H1 (cell line): ENCODE results near the gene PXN. TPM values are rescaled to one million over a fixed set of nuclear protein-coding genes. Genes with fewer than 3 reads are reported as not detected.

Source experiments
- CTCF ChIA-PET: fragments of 300-600 bp; sonication (Branson Sonifier 250); formaldehyde crosslinking; loops from one replicate; lab custom pipeline; 2021; ENCODE audit not compliant: partially characterized antibody; lab: Charles Lee
- POLR2A ChIA-PET: fragments of 300-600 bp; sonication (Branson Sonifier 250); formaldehyde crosslinking; loops from one replicate; lab custom pipeline; 2021; ENCODE audit warnings: inconsistent platforms; ENCODE audit not compliant: partially characterized antibody; lab: Charles Lee
- DNase-seq, 2 experiments: peaks; one replicate each; pipeline versions ENCODE4 v3.0.0 to v3.0.0-alpha.2; 2010 to 2022; ENCODE audit warnings: low spot score in 2 of 2, low read depth in 1 of 2, mixed read lengths in 1 of 2
- FAIRE-seq: peaks from 2 replicates; lab custom pipeline; 2011; peaks lifted over from hg19 to GRCh38; lab: Jason Lieb, UNC
- H2AFZ ChIP-seq: 2 replicates; pipeline ENCODE4 v1.8.1; 2012; ENCODE audit warnings: low read length, inconsistent platforms
- H2AK5ac ChIP-seq: 2 replicates; pipeline ENCODE4 v1.6.1; 2013; ENCODE audit warnings: low read depth, low read length
- H2BK120ac ChIP-seq: replicated peaks from 2 replicates; pipeline ENCODE3; 2013; ENCODE audit warnings: low read depth, low read length, inconsistent platforms
- H2BK12ac ChIP-seq: 2 replicates; pipeline ENCODE4 v1.6.1; 2013; ENCODE audit warnings: low read depth, low read length
- H2BK15ac ChIP-seq: 2 replicates; pipeline ENCODE4 v1.6.1; 2013; ENCODE audit warnings: low read length
- H2BK20ac ChIP-seq: 2 replicates; pipeline ENCODE4 v1.6.1; 2013; ENCODE audit warnings: low read length
- H2BK5ac ChIP-seq: 2 replicates; pipeline ENCODE4 v1.6.1; 2013; ENCODE audit warnings: low read depth, low read length
- H3K14ac ChIP-seq: 2 replicates; pipeline ENCODE4 v1.6.1; 2013; ENCODE audit warnings: inconsistent platforms; ENCODE audit not compliant: insufficient read length
- H3K18ac ChIP-seq: 2 replicates; pipeline ENCODE4 v1.6.1; 2013; ENCODE audit warnings: low read length; ENCODE audit errors: extremely low read depth
- H3K23ac ChIP-seq: 2 replicates; pipeline ENCODE4 v1.6.1; 2013; ENCODE audit warnings: inconsistent platforms; ENCODE audit not compliant: insufficient read length
- H3K23me2 ChIP-seq: 2 replicates; pipeline ENCODE4 v1.6.1; 2013; ENCODE audit warnings: low read depth, low read length
- H3K27ac ChIP-seq: 2 replicates; pipeline ENCODE4 v1.6.1; 2011; ENCODE audit warnings: low read depth, low read length, inconsistent platforms
- H3K27me3 ChIP-seq, 4 experiments: replicated peaks in 1 of 4; 1 replicate in 1 of 4; 2 replicates in 3 of 4; pipeline versions ENCODE4 v1.6.1 to v1.8.1; 2011 to 2013; ENCODE audit warnings: low read length in 3 of 4, mild to moderate bottlenecking in 3 of 4, inconsistent platforms in 2 of 4, mixed read lengths in 2 of 4, moderate library complexity in 1 of 4; ENCODE audit not compliant: control insufficient read depth in 3 of 4, insufficient read depth in 3 of 4; ENCODE audit errors: extremely low read depth in 1 of 4
- H3K36me3 ChIP-seq, 4 experiments: 2 replicates each; pipeline versions ENCODE4 v1.6.1 to v1.8.1; 2011 to 2013; ENCODE audit warnings: mild to moderate bottlenecking in 4 of 4, low read length in 3 of 4, moderate library complexity in 2 of 4, control low read depth in 1 of 4, inconsistent platforms in 1 of 4; ENCODE audit not compliant: insufficient read depth in 4 of 4, control insufficient read depth in 2 of 4
- H3K4ac ChIP-seq: replicated peaks from 2 replicates; pipeline ENCODE3; 2013; ENCODE audit warnings: low read length, low read depth, mixed read lengths, inconsistent platforms; ENCODE audit not compliant: insufficient read length
- H3K4me1 ChIP-seq, 4 experiments: replicated peaks in 1 of 4; 1 replicate in 1 of 4; 2 replicates in 3 of 4; pipeline versions ENCODE4 v1.6.1 to v1.8.1; 2011 to 2013; ENCODE audit warnings: low read length in 3 of 4, inconsistent platforms in 2 of 4, mixed read lengths in 1 of 4; ENCODE audit not compliant: insufficient read depth in 4 of 4, control insufficient read depth in 3 of 4
- H3K4me2 ChIP-seq, 2 experiments: 2 replicates each; pipeline versions ENCODE4 v1.6.1 to v1.8.1; 2011 to 2013; ENCODE audit warnings: low read depth in 2 of 2, low read length in 2 of 2, control low read depth in 1 of 2, inconsistent platforms in 1 of 2, mild to moderate bottlenecking in 1 of 2; ENCODE audit not compliant: insufficient read depth in 1 of 2
- H3K4me3 ChIP-seq, 4 experiments: fragments of 200-600, 300-600 bp in 1 of 4; sonication (generic), shearing (Covaris generic), sonication (Bioruptor Twin) in 1 of 4; 2 replicates each; pipeline versions ENCODE4 v1.5.1 to v1.8.1; 2011 to 2016; ENCODE audit warnings: low read length in 4 of 4, low read depth in 3 of 4, control low read depth in 2 of 4, inconsistent platforms in 2 of 4, mild to moderate bottlenecking in 2 of 4, mixed read lengths in 1 of 4, moderate library complexity in 1 of 4; ENCODE audit not compliant: insufficient read depth in 2 of 4; ENCODE audit errors: extremely low read depth in 1 of 4
- H3K56ac ChIP-seq: replicated peaks from 2 replicates; pipeline ENCODE3; 2013; ENCODE audit warnings: low read depth, mild to moderate bottlenecking, mixed read lengths, low read length, inconsistent platforms; ENCODE audit not compliant: insufficient read length
- H3K79me1 ChIP-seq: 2 replicates; pipeline ENCODE4 v1.6.1; 2013; ENCODE audit warnings: low read depth, low read length, control low read depth
- H3K79me2 ChIP-seq, 2 experiments: 2 replicates each; pipeline versions ENCODE4 v1.6.1 to v1.8.1; 2012 to 2013; ENCODE audit warnings: low read length in 2 of 2, mild to moderate bottlenecking in 2 of 2, inconsistent platforms in 1 of 2; ENCODE audit not compliant: insufficient read depth in 2 of 2, control insufficient read depth in 1 of 2
- H3K9ac ChIP-seq, 4 experiments: replicated peaks in 1 of 4; 1 replicate in 1 of 4; 2 replicates in 3 of 4; pipeline versions ENCODE4 v1.6.1 to v1.8.1; 2011 to 2013; ENCODE audit warnings: low read depth in 3 of 4, low read length in 3 of 4, control low read depth in 2 of 4, mild to moderate bottlenecking in 2 of 4, moderate library complexity in 2 of 4, inconsistent platforms in 1 of 4; ENCODE audit errors: extremely low read depth in 1 of 4
- H3K9me3 ChIP-seq, 2 experiments: 2 replicates each; pipeline versions ENCODE4 v1.6.1 to v1.8.1; 2012 to 2013; ENCODE audit warnings: mild to moderate bottlenecking in 2 of 2, moderate library complexity in 2 of 2, control low read depth in 1 of 2, inconsistent platforms in 1 of 2, low read depth in 1 of 2, low read length in 1 of 2, mixed read lengths in 1 of 2; ENCODE audit not compliant: insufficient read depth in 2 of 2
- H4K20me1 ChIP-seq, 2 experiments: replicated peaks in 1 of 2; 2 replicates each; pipeline versions ENCODE3 to v1.8.1; 2011 to 2013; ENCODE audit warnings: inconsistent platforms in 2 of 2, low read length in 2 of 2, mild to moderate bottlenecking in 1 of 2; ENCODE audit not compliant: insufficient read depth in 2 of 2, control insufficient read depth in 1 of 2
- H4K5ac ChIP-seq: 2 replicates; pipeline ENCODE4 v1.6.1; 2013; ENCODE audit warnings: low read length, low read depth, mixed read lengths, inconsistent platforms; ENCODE audit not compliant: insufficient read length
- H4K8ac ChIP-seq: 2 replicates; pipeline ENCODE4 v1.8.0; 2013; ENCODE audit warnings: mild to moderate bottlenecking, moderate library complexity, low read length, inconsistent platforms; ENCODE audit not compliant: insufficient read depth; ENCODE audit errors: extremely low read depth
- H4K91ac ChIP-seq: replicated peaks from 2 replicates; pipeline ENCODE3; 2013; ENCODE audit warnings: low read length, mixed read lengths, inconsistent platforms; ENCODE audit not compliant: insufficient read length
- ASH2L ChIP-seq: fragments of 200-600, 300-600 bp; sonication (generic); IDR thresholded peaks from one replicate; pipeline ENCODE4 v1.7.1; 2017; ENCODE audit warnings: low read length
- HDAC6 ChIP-seq: IDR thresholded peaks from one replicate; pipeline ENCODE4 v1.7.1; 2012; ENCODE audit warnings: low read depth, mild to moderate bottlenecking, inconsistent platforms, low read length, moderate library complexity
- POLR2AphosphoS5 ChIP-seq: IDR thresholded peaks from 2 replicates; pipeline ENCODE4 v1.6.1; 2011; ENCODE audit warnings: low read depth, low read length
- TEAD4 ChIP-seq: IDR thresholded peaks from 2 replicates; pipeline ENCODE4 v1.6.1; 2012; ENCODE audit warnings: low read depth, low read length, inconsistent platforms, mixed read lengths
- WGBS, 2 experiments: shearing (Covaris generic) in 1 of 2; methylation state at CpG; one replicate each; pipeline versions ENCODE4 v1.1.6 to v1.1.7; 2013 to 2015; ENCODE audit warnings: low lambda C conversion rate in 2 of 2, mixed read lengths in 2 of 2, inconsistent platforms in 1 of 2, low coverage in 1 of 2, missing lambda C conversion rate in 1 of 2; ENCODE audit not compliant: insufficient replicate concordance in 2 of 2, insufficient coverage in 1 of 2, insufficient read length in 1 of 2; ENCODE audit errors: extremely low coverage in 1 of 2, missing lambda C conversion rate in 1 of 2; 5-methylcytosine and 5-hydroxymethylcytosine counted together
- polyA plus RNA-seq, 7 experiments: library from polyadenylated mRNA; depleted of rRNA in 3 of 7; stranded (reverse) in 5 of 7; unstranded in 2 of 7; fragments of >200 nt in 5 of 7; fragments of 200-250 nt in 2 of 7; gene quantifications; 1 replicate in 5 of 7; 2 replicates in 1 of 7; 4 replicates in 1 of 7; pipeline versions ENCODE4 v1.2.1 to v1.2.3, GENCODE V29; 2011 to 2013; ENCODE audit warnings: missing spikeins in 2 of 7, mixed read lengths in 2 of 7
- total RNA-seq: library from RNA; stranded (reverse); fragmentation: NEBNext Ultra II Directional; extraction: Animal tissue kit (Norgen Biotek cat#: 25700); gene quantifications from 2 replicates; pipeline ENCODE4 v1.2.1, GENCODE V29; 2021

The PXN gene
- total and polyA plus RNA-seq, 2 of the 8 experiments (the other 6 are each of a cell fraction or from before 2014, with no cell fraction given), result 51.0 to 105 TPM

DNA sequence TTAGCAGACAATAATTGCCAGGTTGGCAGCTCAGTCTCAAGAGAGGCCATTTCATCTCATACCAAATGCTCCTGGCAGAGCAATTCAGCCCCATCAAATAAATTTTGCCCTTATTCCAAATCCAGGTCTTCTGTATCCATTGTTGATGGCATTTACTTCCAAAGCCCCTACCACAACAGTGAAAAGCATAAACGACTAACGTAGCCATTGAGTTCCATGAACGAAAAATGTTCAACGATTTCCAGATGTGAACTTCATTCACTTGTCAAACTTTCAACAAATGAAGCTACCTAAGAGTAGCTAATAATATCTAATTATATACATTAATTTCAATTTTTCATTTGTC lies 68.0 kb downstream of the PXN start:
- Histone ChIP-seq H4K8ac (no peak overlapping the region), H2BK120ac (no peak overlapping the region), H3K79me1 (peaks cover 4% of the 10 kb centered on the region; the same call in 1 of the 2 replicates), H3K27ac (no peak overlapping the region), H3K23me2 (peaks cover 25% of the 10 kb centered on the region), H3K23ac (no peak overlapping the region), H3K27me3 (no peaks in the 10 kb centered on the region), H3K36me3 (peaks cover 23 to 49% (median 39%) of the 10 kb centered on the region in 4 experiments), H3K4me3 (no peak overlapping the region), H2BK12ac (no peak overlapping the region), H2AFZ (no peak overlapping the region), H3K18ac (no peak overlapping the region), H3K14ac (no peak overlapping the region), H2BK5ac (no peak overlapping the region), H3K4ac (no peak overlapping the region), H2AK5ac (no peak overlapping the region), H2BK20ac (no peak overlapping the region), H3K9me3 (no peaks in the 10 kb centered on the region), H3K56ac (no peak overlapping the region), H2BK15ac (no peak overlapping the region), H3K4me1 (peaks cover 0 to 3% (median 2%) of the 10 kb centered on the region in 4 experiments; a peak in 5 of 7 replicates), H3K9ac (0 out of 7 replicates have a peak overlapping the region, but pooled peaks of 1 of the 4 experiments have one; percentile 12), H4K5ac (no peak overlapping the region), H4K20me1 (peaks cover 10 to 18% of the 10 kb centered on the region in 2 experiments), H4K91ac (no peak overlapping the region), H3K4me2 (peak overlapping the region in 1 of 2 experiments; percentile 89; a peak in 1 of 4 replicates), H3K79me2 (peaks cover 24 to 59% of the 10 kb centered on the region in 2 experiments)
- 95% methylated on average over 4 of the region's 4 CpGs; no CpG with 5 or more reads in 1 of the 2 experiments for WGBS, 2 experiments
- ChIA-PET CTCF (interaction anchor here (1.0 to 1.1 kb wide), 2 partner anchors 9 to 31 kb away, joined by 4 to 5 read pairs; no protein-coding TSS in a partner anchor), POLR2A (interaction anchor here (0.8 to 88.3 kb wide), 12 partner anchors 18 to 160 kb away, joined by 3 to 4270 read pairs (median 8); partner anchors contain the start of genes PXN, RAB35, RNU4-1 and RNU4-2)
- FAIRE-seq, result no peak
- no peak for DNase-seq
- TF ChIP-seq ASH2L, result no peak
- no peak for TF ChIP-seq TEAD4
- no peak for TF ChIP-seq POLR2AphosphoS5
- no peak for TF ChIP-seq HDAC6
